ENCODE measurements around the gene PLD5. TPM values are rescaled to one million over a fixed set of nuclear protein-coding genes. Genes with fewer than 3 reads are reported as not detected.

PLD5 gene
- total RNA-seq, 3 donors from 2014 or later (not counting 1 experiment from before 2014, with no cell fraction given), result not detected

- 6% methylated on average over 25 of the region's 26 CpGs for WGBS (ENCODE audit: insufficient coverage)
- DNase-seq (no peak), ATAC-seq (no peak)
- H3K27ac Mint-ChIP-seq, result no peak overlapping the region
- Histone ChIP-seq H3K27ac (ENCODE audit: low read length) (no peak overlapping the region), H3K36me3 (ENCODE audit: control insufficient read depth, insufficient read depth, low read length) (no peaks in the 10 kb centered on the region), H3K4me3 (ENCODE audit: low read length) (no peak overlapping the region), H3K9me3 (ENCODE audit: control insufficient read depth, insufficient read depth, low read length) (no peaks in the 10 kb centered on the region), H3K27me3 (ENCODE audit: control insufficient read depth, insufficient read depth, low read length) (peaks cover 29% of the 10 kb centered on the region), H3K4me1 (ENCODE audit: control insufficient read depth, insufficient read depth, low read length) (peaks cover 8% of the 10 kb centered on the region)
- TF ChIP-seq CTCF (IDR thresholded peaks at IDR 0.05), result no peak
- H3K9me3 Mint-ChIP-seq, result no peaks in the 10 kb centered on the region
- H3K4me3 Mint-ChIP-seq, result no peak overlapping the region
- H3K4me1 Mint-ChIP-seq, result peaks cover 0 to 4% of the 10 kb centered on the region in 2 donors
- H3K27me3 Mint-ChIP-seq (ENCODE audit: low read depth in 2 of 2), result peaks cover 38 to 45% of the 10 kb centered on the region in 2 donors
- intact Hi-C loops (cut with micrococcal nuclease), result no loop called here
- H3K36me3 Mint-ChIP-seq, result no peaks in the 10 kb centered on the region
Measured at GRCh38 chr1:242522996-242523718, 1.3 kb downstream of the PLD5 start.

- H3K4me3 Mint-ChIP-seq, result no peak overlapping the region
- no peaks in the 10 kb centered on the region for H3K36me3 Mint-ChIP-seq
- peaks cover 38 to 45% of the 10 kb centered on the region in 2 donors for H3K27me3 Mint-ChIP-seq (ENCODE audit: low read depth in 2 of 2)
- peaks cover 0 to 4% of the 10 kb centered on the region in 2 donors for H3K4me1 Mint-ChIP-seq
- Histone ChIP-seq H3K4me3 (ENCODE audit: low read length) (no peak overlapping the region), H3K9me3 (ENCODE audit: control insufficient read depth, insufficient read depth, low read length) (no peaks in the 10 kb centered on the region), H3K36me3 (ENCODE audit: control insufficient read depth, insufficient read depth, low read length) (no peaks in the 10 kb centered on the region), H3K27ac (ENCODE audit: low read length) (no peak overlapping the region), H3K27me3 (ENCODE audit: control insufficient read depth, insufficient read depth, low read length) (peaks cover 27% of the 10 kb centered on the region), H3K4me1 (ENCODE audit: control insufficient read depth, insufficient read depth, low read length) (peaks cover 8% of the 10 kb centered on the region)
- no peak for TF ChIP-seq CTCF (IDR thresholded peaks at IDR 0.05)
- intact Hi-C loops (cut with micrococcal nuclease), result no loop called here
- no peak for DNase-seq
- ATAC-seq, result no peak
- H3K9me3 Mint-ChIP-seq, result no peaks in the 10 kb centered on the region
- WGBS (ENCODE audit: insufficient coverage), result 41% methylated on average over 6 of the region's 6 CpGs
- no peak overlapping the region for H3K27ac Mint-ChIP-seq
Measured at GRCh38 chr1:242522304-242522945, 2.1 kb downstream of the PLD5 start.

GRCh38 chr1:242515555-242515954 is 8.9 kb downstream of the PLD5 start:
- Histone ChIP-seq H3K4me1 (ENCODE audit: control insufficient read depth, insufficient read depth, low read length) (no peaks in the 10 kb centered on the region), H3K27me3 (ENCODE audit: control insufficient read depth, insufficient read depth, low read length) (no peaks in the 10 kb centered on the region), H3K9me3 (ENCODE audit: control insufficient read depth, insufficient read depth, low read length) (no peaks in the 10 kb centered on the region), H3K27ac (ENCODE audit: low read length) (no peak overlapping the region), H3K36me3 (ENCODE audit: control insufficient read depth, insufficient read depth, low read length) (no peaks in the 10 kb centered on the region), H3K4me3 (ENCODE audit: low read length) (no peak overlapping the region)
- Mint-ChIP-seq H3K9me3 (peaks cover 0 to 2% of the 10 kb centered on the region in 2 donors), H3K4me1 (no peaks in the 10 kb centered on the region), H3K27me3 (ENCODE audit: low read depth in 2 of 2) (peaks cover under 1 to 7% of the 10 kb centered on the region in 2 donors), H3K4me3 (no peak overlapping the region), H3K27ac (no peak overlapping the region), H3K36me3 (no peaks in the 10 kb centered on the region)
- ATAC-seq (no peak), DNase-seq (no peak)
- WGBS (ENCODE audit: insufficient coverage), result no CpG with 5 or more reads among the region's 2 CpGs
- TF ChIP-seq CTCF (IDR thresholded peaks at IDR 0.05), result no peak
- intact Hi-C loops (cut with micrococcal nuclease), result no loop called here
